Activated naive CD8-positive, alpha-beta T cell (primary cell): ENCODE measurements around the gene ABL2.
"Not testable (repeated sequence)": the region's sequence is repeated elsewhere in the genome, so short reads cannot be mapped to it uniquely, and the experiment has no call there.

Experiments used
- H3K27ac Mint-ChIP-seq: one replicate; pipeline ENCODE4 v1.8.0; 2021; ENCODE audit warnings: mixed read lengths
- H3K27me3 Mint-ChIP-seq: one replicate; pipeline ENCODE4 v1.8.0; 2021; ENCODE audit warnings: mixed read lengths
- H3K36me3 Mint-ChIP-seq: one replicate; pipeline ENCODE4 v1.8.0; 2021; ENCODE audit warnings: mixed read lengths
- H3K4me1 Mint-ChIP-seq: one replicate; pipeline ENCODE4 v1.8.0; 2021; ENCODE audit warnings: low read depth, mixed read lengths
- H3K4me3 Mint-ChIP-seq: one replicate; pipeline ENCODE4 v1.8.0; 2021; ENCODE audit warnings: mild to moderate bottlenecking, mixed read lengths
- H3K9me3 Mint-ChIP-seq: one replicate; pipeline ENCODE4 v1.8.0; 2021; ENCODE audit warnings: low read depth, mixed read lengths

The ABL2 gene

GRCh38 chr1:179195857-179196256 is 33.6 kb downstream of the ABL2 start:
- not testable (repeated sequence) for H3K9me3 Mint-ChIP-seq, H3K36me3 Mint-ChIP-seq, H3K4me3 Mint-ChIP-seq, H3K27me3 Mint-ChIP-seq, H3K27ac Mint-ChIP-seq
- peaks cover 27% of the 10 kb centered on the region for H3K4me1 Mint-ChIP-seq

- Mint-ChIP-seq H3K27me3 (no peaks in the 10 kb centered on the region), H3K27ac (no peak overlapping the region), H3K36me3 (peaks cover 7% of the 10 kb centered on the region), H3K4me3 (no peak overlapping the region), H3K4me1 (peaks cover 24% of the 10 kb centered on the region), H3K9me3 (no peaks in the 10 kb centered on the region)
Observed at GRCh38 chr1:179195376-179195775, 34.1 kb downstream of the ABL2 start.

GRCh38 chr1:179194068-179194537 is 35.4 kb downstream of the ABL2 start:
- H3K9me3 Mint-ChIP-seq = no peaks in the 10 kb centered on the region
- H3K27ac Mint-ChIP-seq = no peak overlapping the region
- H3K4me1 Mint-ChIP-seq = peaks cover 24% of the 10 kb centered on the region
- no peak overlapping the region for H3K4me3 Mint-ChIP-seq
- H3K27me3 Mint-ChIP-seq = no peaks in the 10 kb centered on the region
- H3K36me3 Mint-ChIP-seq = peaks cover 8% of the 10 kb centered on the region

- no peak overlapping the region for H3K4me3 Mint-ChIP-seq
Observed at GRCh38 chr1:179190861-179191260, 38.6 kb downstream of the ABL2 start.

GRCh38 chr1:179187735-179188471 is 41.6 kb downstream of the ABL2 start:
- H3K27ac Mint-ChIP-seq = no peak overlapping the region
- no peak overlapping the region for H3K4me3 Mint-ChIP-seq

More at GRCh38 chr1:179190861-179191260, 38.6 kb downstream of the ABL2 start:
- Mint-ChIP-seq H3K27ac (no peak overlapping the region), H3K36me3 (peaks cover 10% of the 10 kb centered on the region), H3K9me3 (no peaks in the 10 kb centered on the region), H3K4me1 (peaks cover 28% of the 10 kb centered on the region), H3K27me3 (no peaks in the 10 kb centered on the region)

GRCh38 chr1:179187043-179187442 is 42.4 kb downstream of the ABL2 start:
- no peaks in the 10 kb centered on the region for H3K27me3 Mint-ChIP-seq
- peaks cover 22% of the 10 kb centered on the region for H3K4me1 Mint-ChIP-seq
- H3K4me3 Mint-ChIP-seq = no peak overlapping the region
- H3K9me3 Mint-ChIP-seq = no peaks in the 10 kb centered on the region
- H3K27ac Mint-ChIP-seq = no peak overlapping the region
- peaks cover 5% of the 10 kb centered on the region for H3K36me3 Mint-ChIP-seq

More at GRCh38 chr1:179187735-179188471, 41.6 kb downstream of the ABL2 start:
- Mint-ChIP-seq H3K36me3 (peaks cover 5% of the 10 kb centered on the region), H3K27me3 (no peaks in the 10 kb centered on the region), H3K9me3 (no peaks in the 10 kb centered on the region), H3K4me1 (peaks cover 25% of the 10 kb centered on the region)

- H3K27me3 Mint-ChIP-seq = no peaks in the 10 kb centered on the region
- H3K4me3 Mint-ChIP-seq = no peak overlapping the region
Observed at GRCh38 chr1:179184403-179184802, 45.1 kb downstream of the ABL2 start.

GRCh38 chr1:179183857-179184256 is 45.6 kb downstream of the ABL2 start:
- Mint-ChIP-seq H3K4me1 (peaks cover 15% of the 10 kb centered on the region), H3K27ac (no peak overlapping the region), H3K36me3 (peaks cover 4% of the 10 kb centered on the region), H3K9me3 (no peaks in the 10 kb centered on the region), H3K27me3 (no peaks in the 10 kb centered on the region), H3K4me3 (no peak overlapping the region)

More at GRCh38 chr1:179184403-179184802, 45.1 kb downstream of the ABL2 start:
- Mint-ChIP-seq H3K9me3 (no peaks in the 10 kb centered on the region), H3K36me3 (peaks cover 5% of the 10 kb centered on the region), H3K27ac (no peak overlapping the region), H3K4me1 (peaks cover 17% of the 10 kb centered on the region)

- Mint-ChIP-seq H3K27ac (no peak overlapping the region), H3K4me1 (peaks cover 13% of the 10 kb centered on the region), H3K27me3 (no peaks in the 10 kb centered on the region), H3K36me3 (peaks cover 2% of the 10 kb centered on the region), H3K9me3 (no peaks in the 10 kb centered on the region), H3K4me3 (no peak overlapping the region)
Observed at GRCh38 chr1:179178950-179179349, 50.5 kb downstream of the ABL2 start.

GRCh38 chr1:179178183-179178582 is 51.3 kb downstream of the ABL2 start:
- H3K27ac Mint-ChIP-seq = no peak overlapping the region
- H3K27me3 Mint-ChIP-seq = no peaks in the 10 kb centered on the region
- H3K9me3 Mint-ChIP-seq = no peaks in the 10 kb centered on the region
- peaks cover 2% of the 10 kb centered on the region for H3K36me3 Mint-ChIP-seq
- H3K4me1 Mint-ChIP-seq = peaks cover 13% of the 10 kb centered on the region
- no peak overlapping the region for H3K4me3 Mint-ChIP-seq

GRCh38 chr1:179177615-179178014 is 51.9 kb downstream of the ABL2 start:
- Mint-ChIP-seq H3K4me3 (no peak overlapping the region), H3K9me3 (no peaks in the 10 kb centered on the region), H3K4me1 (peaks cover 12% of the 10 kb centered on the region), H3K27me3 (no peaks in the 10 kb centered on the region), H3K27ac (no peak overlapping the region), H3K36me3 (peaks cover 2% of the 10 kb centered on the region)

- peaks cover 10% of the 10 kb centered on the region for H3K4me1 Mint-ChIP-seq
- peaks cover 2% of the 10 kb centered on the region for H3K36me3 Mint-ChIP-seq
- no peak overlapping the region for H3K4me3 Mint-ChIP-seq
- H3K9me3 Mint-ChIP-seq = no peaks in the 10 kb centered on the region
- H3K27ac Mint-ChIP-seq = no peak overlapping the region
- no peaks in the 10 kb centered on the region for H3K27me3 Mint-ChIP-seq
Observed at GRCh38 chr1:179177182-179177581, 52.3 kb downstream of the ABL2 start.

GRCh38 chr1:179175011-179175841 is 54.3 kb downstream of the ABL2 start:
- Mint-ChIP-seq H3K9me3 (no peaks in the 10 kb centered on the region), H3K4me3 (no peak overlapping the region), H3K27me3 (no peaks in the 10 kb centered on the region), H3K4me1 (peaks cover 3% of the 10 kb centered on the region), H3K27ac (no peak overlapping the region), H3K36me3 (peaks cover under 1% of the 10 kb centered on the region)

- H3K9me3 Mint-ChIP-seq, H3K4me3 Mint-ChIP-seq, H3K27me3 Mint-ChIP-seq, H3K27ac Mint-ChIP-seq, H3K36me3 Mint-ChIP-seq: not testable (repeated sequence)
- peaks cover 11% of the 10 kb centered on the region for H3K4me1 Mint-ChIP-seq
Observed at GRCh38 chr1:179170468-179170770, 59.1 kb downstream of the ABL2 start.

- H3K36me3 Mint-ChIP-seq = peaks cover 4% of the 10 kb centered on the region
- peaks cover 11% of the 10 kb centered on the region for H3K4me1 Mint-ChIP-seq
- no peaks in the 10 kb centered on the region for H3K9me3 Mint-ChIP-seq
- H3K27me3 Mint-ChIP-seq = no peaks in the 10 kb centered on the region
- H3K4me3 Mint-ChIP-seq = no peak overlapping the region
- no peak overlapping the region for H3K27ac Mint-ChIP-seq
Observed at GRCh38 chr1:179169616-179170467, 59.6 kb downstream of the ABL2 start.
